Stimulated activated CD4-positive, alpha-beta T cell treated with anti-CD3 and anti-CD28 coated beads, Interleukin-4, amount 100 ng/mL, for 48 hours (primary cell): ENCODE results near the gene PPP1R14B.

ENCODE experiments used
- DNase-seq, 2 donors: peaks; one replicate each; pipeline ENCODE4 v3.0.0-alpha.2; 2020; ENCODE audit warnings: low read depth in 2 of 2

Gene PPP1R14B

GRCh38 chr11:64230985-64231365, 15.8 kb downstream of the PPP1R14B start:
- DNase-seq, result no peak

- peak; percentile 82 to 86 for DNase-seq
Measured at GRCh38 chr11:64230171-64230984, 16.4 kb downstream of the PPP1R14B start, which contains the start of gene DNAJC4. Gene DNAJC4 (plus strand): TSS chr11:64230548. CDS start chr11:64230855, 307 bp downstream.

GRCh38 chr11:64229744-64230170, 17.0 kb downstream of the PPP1R14B start:
- no peak for DNase-seq

- no peak for DNase-seq
Measured at GRCh38 chr11:64229090-64229743, 17.5 kb downstream of the PPP1R14B start.

GRCh38 chr11:64227405-64227956, 19.3 kb downstream of the PPP1R14B start:
- no peak for DNase-seq

GRCh38 chr11:64226507-64227051, 20.2 kb downstream of the PPP1R14B start:
- peak in 1 of 2 donors; percentile 60 for DNase-seq

- peak; percentile 89 to 94 for DNase-seq
Measured at GRCh38 chr11:64225608-64226506, 20.9 kb downstream of the PPP1R14B start, which contains the start of the genes NUDT22 and TRPT1. Gene NUDT22 (plus strand): TSS chr11:64226274. CDS start chr11:64226653, 379 bp downstream. Gene TRPT1 (minus strand): TSS chr11:64226186. CDS start chr11:64225860, 326 bp downstream.

GRCh38 chr11:64224891-64225607, 21.7 kb downstream of the PPP1R14B start:
- no peak for DNase-seq

GRCh38 chr11:64224151-64224890, 22.4 kb downstream of the PPP1R14B start:
- DNase-seq, result no peak

GRCh38 chr11:64223001-64223651, 23.6 kb downstream of the PPP1R14B start:
- DNase-seq, result no peak

GRCh38 chr11:64222651-64223000, 24.1 kb downstream of the PPP1R14B start:
- DNase-seq, result no peak

- DNase-seq, result no peak
Measured at GRCh38 chr11:64220798-64221197, 25.9 kb downstream of the PPP1R14B start.

- DNase-seq, result no peak
Measured at GRCh38 chr11:64220271-64220670, 26.5 kb downstream of the PPP1R14B start.

- DNase-seq, result no peak
Measured at GRCh38 chr11:64219755-64220154, 27.0 kb downstream of the PPP1R14B start.

GRCh38 chr11:64219354-64219684, 27.4 kb downstream of the PPP1R14B start:
- no peak for DNase-seq

- no peak for DNase-seq
Measured at GRCh38 chr11:64218628-64219353, 28.0 kb downstream of the PPP1R14B start.

- DNase-seq, result no peak
Measured at GRCh38 chr11:64216879-64217278, 29.9 kb downstream of the PPP1R14B start.

- DNase-seq, result no peak
Measured at GRCh38 chr11:64211181-64211872, 35.4 kb downstream of the PPP1R14B start.
